Measurements from ENCODE around the gene NCOA3. TPM values are rescaled to one million over a fixed set of nuclear protein-coding genes. Genes with fewer than 3 reads are reported as not detected.
A peak's percentile ranks its signal among the peaks of the same experiment; 100 is the strongest.

NCOA3 gene
- total RNA-seq, 1 experiment from 2014 or later: 96.7 TPM

DNA sequence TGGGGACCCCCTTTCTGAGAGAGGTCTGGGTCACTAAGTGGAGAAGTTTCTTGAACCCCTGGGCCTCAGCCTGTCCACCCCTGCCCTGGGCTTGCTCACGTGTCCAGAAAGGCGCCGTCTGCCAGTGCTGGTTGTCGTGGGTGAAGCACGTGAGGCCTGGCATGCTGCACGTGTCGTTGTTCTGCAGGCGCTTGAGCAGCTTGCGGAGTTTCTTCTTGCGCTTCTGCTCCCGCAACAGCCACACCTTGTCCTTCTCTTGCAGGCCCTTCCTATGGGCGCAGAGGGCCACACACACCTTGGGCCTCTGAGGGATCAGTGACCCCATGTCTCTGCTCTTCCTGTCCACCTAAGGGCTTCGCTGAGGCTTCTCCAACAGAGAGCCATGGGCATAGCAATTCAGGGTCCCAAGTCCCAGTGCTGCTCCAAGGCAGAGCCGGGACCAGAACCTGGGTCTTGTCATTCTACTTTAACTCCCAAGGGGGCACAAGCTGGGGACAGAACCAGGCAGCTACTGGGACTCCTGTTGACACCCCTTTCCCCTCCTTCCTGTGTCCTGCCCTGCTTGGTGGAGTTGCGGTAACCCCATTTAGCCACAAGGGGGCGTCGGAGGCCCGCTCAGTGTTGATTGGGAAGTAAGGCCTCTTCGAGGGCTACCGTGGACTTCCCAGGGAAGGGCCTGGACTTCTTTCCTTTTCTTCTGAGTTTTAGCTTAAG is 161.8 kb downstream of the NCOA3 start:
- no peaks in the 10 kb centered on the region for H3K27me3 Mint-ChIP-seq (ENCODE audit: insufficient read depth, unreplicated experiment)
- intact Hi-C loops (cut with micrococcal nuclease; ENCODE audit: unreplicated experiment): loop anchor here (1.0 to 5.0 kb wide), 5 partner anchors 49 to 958 kb away; partner anchors contain the start of gene SULF2
- CTCF ChIA-PET: interaction anchor here (0.5 to 2.2 kb wide), 17 partner anchors 12 to 1380 kb away, joined by 3 to 24 read pairs (median 4); no protein-coding TSS in a partner anchor
- no TSS peak for BruUV-seq (replicated peaks)
- TF ChIP-seq, protein P1, sequence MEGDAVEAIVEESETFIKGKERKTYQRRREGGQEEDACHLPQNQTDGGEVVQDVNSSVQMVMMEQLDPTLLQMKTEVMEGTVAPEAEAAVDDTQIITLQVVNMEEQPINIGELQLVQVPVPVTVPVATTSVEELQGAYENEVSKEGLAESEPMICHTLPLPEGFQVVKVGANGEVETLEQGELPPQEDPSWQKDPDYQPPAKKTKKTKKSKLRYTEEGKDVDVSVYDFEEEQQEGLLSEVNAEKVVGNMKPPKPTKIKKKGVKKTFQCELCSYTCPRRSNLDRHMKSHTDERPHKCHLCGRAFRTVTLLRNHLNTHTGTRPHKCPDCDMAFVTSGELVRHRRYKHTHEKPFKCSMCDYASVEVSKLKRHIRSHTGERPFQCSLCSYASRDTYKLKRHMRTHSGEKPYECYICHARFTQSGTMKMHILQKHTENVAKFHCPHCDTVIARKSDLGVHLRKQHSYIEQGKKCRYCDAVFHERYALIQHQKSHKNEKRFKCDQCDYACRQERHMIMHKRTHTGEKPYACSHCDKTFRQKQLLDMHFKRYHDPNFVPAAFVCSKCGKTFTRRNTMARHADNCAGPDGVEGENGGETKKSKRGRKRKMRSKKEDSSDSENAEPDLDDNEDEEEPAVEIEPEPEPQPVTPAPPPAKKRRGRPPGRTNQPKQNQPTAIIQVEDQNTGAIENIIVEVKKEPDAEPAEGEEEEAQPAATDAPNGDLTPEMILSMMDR (IDR thresholded peaks at IDR 0.05; ENCODE audit: insufficient read depth in 1 of 2, low read depth in 1 of 2, low read length in 1 of 2, severe bottlenecking in 1 of 2, unreplicated experiment in 1 of 2): peak; percentile 99 to 100
- Histone ChIP-seq H3K9me3 (no peaks in the 10 kb centered on the region), H3K27me3 (replicated peaks; ENCODE audit: control insufficient read depth, insufficient read depth, low read length) (no peaks in the 10 kb centered on the region), H3K36me3 (ENCODE audit: control insufficient read depth, insufficient read depth, low read length) (peaks cover 4% of the 10 kb centered on the region), H3K4me3 (ENCODE audit: low read depth, low read length) (no peak overlapping the region), H3K4me1 (peaks cover 17% of the 10 kb centered on the region)
- no peak overlapping the region for H3K4me3 Mint-ChIP-seq (ENCODE audit: unreplicated experiment)
- peak overlapping the region; percentile 56 for H3K27ac Mint-ChIP-seq (ENCODE audit: unreplicated experiment)
- POLR2A ChIA-PET: no interaction called here
- H3K9me3 Mint-ChIP-seq (ENCODE audit: unreplicated experiment): no peaks in the 10 kb centered on the region
- peaks cover 18% of the 10 kb centered on the region for H3K4me1 Mint-ChIP-seq (ENCODE audit: low read depth, unreplicated experiment)
- peak; percentile 92 to 97 for DNase-seq
- H3K36me3 Mint-ChIP-seq (ENCODE audit: insufficient read depth, unreplicated experiment): peaks cover 77% of the 10 kb centered on the region

DNA sequence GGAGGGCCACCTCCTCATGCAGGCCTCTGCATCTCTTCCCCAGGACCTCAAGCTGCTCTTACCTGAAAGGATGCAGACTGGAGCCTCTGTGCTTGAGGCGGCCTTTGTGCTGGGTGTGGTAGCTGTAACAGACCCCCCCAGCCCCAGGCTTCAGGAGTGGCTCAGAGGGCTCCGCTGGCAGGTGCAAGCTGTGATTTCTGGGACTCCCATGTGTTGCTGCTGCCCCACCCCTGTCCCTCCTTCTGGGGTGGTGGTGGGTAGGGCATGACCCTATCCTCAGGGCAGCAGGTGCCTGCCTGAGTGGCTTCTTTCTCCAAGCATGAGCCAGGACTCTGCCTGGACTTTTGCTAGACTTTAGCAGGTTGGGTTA is 162.4 kb downstream of the NCOA3 start:
- no peak overlapping the region for H3K4me3 Mint-ChIP-seq (ENCODE audit: unreplicated experiment)
- DNase-seq: no peak
- H3K4me3 ChIP-seq (ENCODE audit: low read depth, low read length): no peak overlapping the region
- H3K9me3 Mint-ChIP-seq (ENCODE audit: unreplicated experiment): no peaks in the 10 kb centered on the region
- H3K9me3 ChIP-seq: no peaks in the 10 kb centered on the region
- peaks cover 23% of the 10 kb centered on the region for H3K4me1 Mint-ChIP-seq (ENCODE audit: low read depth, unreplicated experiment)
- ChIA-PET POLR2A (no interaction called here), CTCF (interaction anchor here (0.5 to 2.2 kb wide), 17 partner anchors 11 to 1379 kb away, joined by 3 to 24 read pairs (median 4); no protein-coding TSS in a partner anchor)
- intact Hi-C loops (cut with micrococcal nuclease; ENCODE audit: unreplicated experiment): loop anchor here (1.0 to 5.0 kb wide), 4 partner anchors 48 to 631 kb away; partner anchors contain the start of gene SULF2
- H3K4me1 ChIP-seq: peaks cover 21% of the 10 kb centered on the region
- no TSS peak for BruUV-seq (replicated peaks)
- no peaks in the 10 kb centered on the region for H3K27me3 ChIP-seq (replicated peaks; ENCODE audit: control insufficient read depth, insufficient read depth, low read length)
- TF ChIP-seq, protein P1 (IDR thresholded peaks at IDR 0.05; ENCODE audit: insufficient read depth in 1 of 2, low read depth in 1 of 2, low read length in 1 of 2, severe bottlenecking in 1 of 2, unreplicated experiment in 1 of 2): no peak
- peaks cover 4% of the 10 kb centered on the region for H3K36me3 ChIP-seq (ENCODE audit: control insufficient read depth, insufficient read depth, low read length)
- H3K27ac Mint-ChIP-seq (ENCODE audit: unreplicated experiment): peak overlapping the region; percentile 56
- peaks cover 82% of the 10 kb centered on the region for H3K36me3 Mint-ChIP-seq (ENCODE audit: insufficient read depth, unreplicated experiment)
- H3K27me3 Mint-ChIP-seq (ENCODE audit: insufficient read depth, unreplicated experiment): no peaks in the 10 kb centered on the region

DNA sequence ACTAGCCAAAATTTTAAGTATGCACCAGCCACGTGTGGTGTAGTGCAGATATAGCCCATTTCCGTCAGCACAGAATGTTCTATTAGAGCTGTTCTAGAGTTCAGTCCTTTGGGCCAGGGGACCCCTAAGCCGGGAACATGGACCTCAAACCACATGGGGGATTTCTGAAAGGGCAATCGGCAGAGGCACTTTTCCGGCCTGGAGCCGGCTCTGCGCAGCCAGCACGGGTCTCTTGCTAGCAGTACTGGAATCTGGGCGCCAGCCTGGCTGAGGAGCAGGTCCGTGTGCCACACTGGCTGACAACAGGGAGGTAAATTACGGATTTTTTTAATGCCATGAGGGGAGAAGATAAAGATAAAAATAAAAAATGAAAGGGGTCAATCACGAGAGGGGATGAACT is 163.1 kb downstream of the NCOA3 start:
- TF ChIP-seq, protein P1 (IDR thresholded peaks at IDR 0.05; ENCODE audit: insufficient read depth in 1 of 2, low read depth in 1 of 2, low read length in 1 of 2, severe bottlenecking in 1 of 2, unreplicated experiment in 1 of 2): no peak
- no peaks in the 10 kb centered on the region for H3K27me3 ChIP-seq (replicated peaks; ENCODE audit: control insufficient read depth, insufficient read depth, low read length)
- DNase-seq: no peak
- intact Hi-C loops (cut with micrococcal nuclease; ENCODE audit: unreplicated experiment): loop anchor here (1.0 to 5.0 kb wide), 4 partner anchors 48 to 631 kb away; partner anchors contain the start of gene SULF2
- Mint-ChIP-seq H3K36me3 (ENCODE audit: insufficient read depth, unreplicated experiment) (peaks cover 89% of the 10 kb centered on the region), H3K27ac (ENCODE audit: unreplicated experiment) (peak overlapping the region; percentile 16), H3K4me3 (ENCODE audit: unreplicated experiment) (no peak overlapping the region), H3K4me1 (ENCODE audit: low read depth, unreplicated experiment) (peaks cover 23% of the 10 kb centered on the region), H3K9me3 (ENCODE audit: unreplicated experiment) (no peaks in the 10 kb centered on the region), H3K27me3 (ENCODE audit: insufficient read depth, unreplicated experiment) (no peaks in the 10 kb centered on the region)
- H3K36me3 ChIP-seq (ENCODE audit: control insufficient read depth, insufficient read depth, low read length): peaks cover 4% of the 10 kb centered on the region
- H3K4me1 ChIP-seq: peaks cover 17% of the 10 kb centered on the region
- no peaks in the 10 kb centered on the region for H3K9me3 ChIP-seq
- ChIA-PET CTCF (interaction anchor here (1.2 to 2.2 kb wide), 7 partner anchors 10 to 956 kb away, joined by 3 to 24 read pairs (median 8); no protein-coding TSS in a partner anchor), POLR2A (no interaction called here)
- BruUV-seq (replicated peaks): no TSS peak
- no peak overlapping the region for H3K4me3 ChIP-seq (ENCODE audit: low read depth, low read length)
